HG03439 (cell line): ENCODE measurements around the gene DMRT3.
A peak's percentile ranks its signal among the peaks of the same experiment; 100 is the strongest.
"Not testable (repeated sequence)": the region's sequence is repeated elsewhere in the genome, so short reads cannot be mapped to it uniquely, and the experiment has no call there.

Experiments used
- ATAC-seq: cut with Tn5 transposase; IDR thresholded peaks from one replicate; pipeline ENCODE4 v1.9.1; 2021; ENCODE audit warnings: mild to moderate bottlenecking, moderate library complexity; ENCODE audit not compliant: unreplicated experiment

Gene DMRT3

DNA sequence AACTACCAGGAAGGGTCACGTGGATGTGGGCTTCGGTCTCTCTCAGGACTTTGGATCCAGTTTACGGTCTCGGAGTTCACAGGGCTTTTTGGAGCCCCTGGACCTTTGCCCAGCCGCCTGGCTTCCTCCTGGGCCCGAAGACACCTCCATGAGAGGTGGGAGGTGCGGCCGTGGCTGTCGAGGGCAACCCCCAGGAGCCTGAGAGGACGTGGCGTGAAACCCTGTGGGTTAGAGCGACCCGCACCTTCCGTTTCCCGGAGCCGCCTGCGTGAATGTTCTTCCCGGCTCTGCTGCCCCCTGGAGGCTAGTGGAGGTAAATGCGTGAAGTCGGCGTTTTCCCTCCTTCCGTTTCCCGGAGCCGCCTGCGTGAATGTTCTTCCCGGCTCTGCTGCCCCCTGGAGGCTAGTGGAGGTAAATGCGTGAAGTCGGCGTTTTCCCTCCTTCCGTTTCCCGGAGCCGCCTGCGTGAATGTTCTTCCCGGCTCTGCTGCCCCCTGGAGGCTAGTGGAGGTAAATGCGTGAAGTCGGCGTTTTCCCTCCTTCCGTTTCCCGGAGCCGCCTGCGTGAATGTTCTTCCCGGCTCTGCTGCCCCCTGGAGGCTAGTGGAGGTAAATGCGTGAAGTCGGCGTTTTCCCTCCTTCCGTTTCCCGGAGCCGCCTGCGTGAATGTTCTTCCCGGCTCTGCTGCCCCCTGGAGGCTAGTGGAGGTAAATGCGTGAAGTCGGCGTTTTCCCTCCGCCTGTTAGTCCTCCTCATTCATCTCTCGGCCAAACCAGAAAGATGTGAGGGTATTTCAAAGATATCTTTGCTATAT lies 22.1 kb downstream of the DMRT3 start:
- ATAC-seq = not testable (repeated sequence)

- no peak for ATAC-seq
Measured at GRCh38 chr9:1001838-1002237, 25.4 kb downstream of the DMRT3 start.

DNA sequence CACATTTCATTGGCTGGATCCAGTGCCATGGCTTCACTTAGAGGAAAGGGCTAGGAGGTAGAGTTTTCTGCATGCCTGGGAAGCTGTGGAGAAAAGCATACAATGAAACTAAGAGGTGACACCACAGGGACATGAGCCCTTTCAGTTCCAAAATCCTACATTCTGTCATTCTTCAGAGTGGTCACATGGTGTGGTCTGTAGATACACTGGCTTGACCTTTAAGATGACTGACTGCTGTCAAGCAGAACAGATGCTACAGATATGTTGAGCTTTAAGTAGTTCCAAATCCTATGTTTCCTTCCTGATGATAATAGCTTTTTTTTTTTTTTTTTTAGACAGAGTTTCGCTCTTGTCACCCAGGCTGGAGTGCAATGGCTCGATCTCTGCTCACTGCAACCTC lies 26.2 kb downstream of the DMRT3 start:
- ATAC-seq = no peak

- ATAC-seq = no peak
Measured at GRCh38 chr9:1005043-1005667, 28.7 kb downstream of the DMRT3 start.

DNA sequence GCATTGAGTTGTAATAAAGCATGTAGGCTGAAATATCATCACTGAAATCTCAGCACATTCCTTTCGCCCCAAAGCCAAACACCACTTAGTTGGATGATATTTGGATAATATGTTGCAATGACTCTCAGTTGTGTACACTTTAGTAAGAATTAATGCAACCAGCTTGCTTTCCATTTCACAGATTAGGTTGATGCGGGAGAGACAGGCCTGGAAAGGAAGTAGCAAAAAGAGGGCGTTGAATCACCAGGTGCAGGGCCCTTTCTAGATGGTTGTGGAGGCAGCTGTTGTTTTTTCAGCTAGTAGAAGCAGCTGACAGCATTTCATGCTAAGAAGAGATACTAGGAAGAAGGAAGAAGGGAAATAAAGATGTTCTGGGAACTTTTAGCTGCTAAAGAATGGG lies 30.9 kb downstream of the DMRT3 start:
- ATAC-seq = no peak

- ATAC-seq = no peak
Measured at GRCh38 chr9:1008216-1008615, 31.8 kb downstream of the DMRT3 start.

GRCh38 chr9:1009101-1009707 lies 32.7 kb downstream of the DMRT3 start:
- ATAC-seq = peak; percentile 94

- ATAC-seq = no peak
Measured at GRCh38 chr9:1013021-1013420, 36.6 kb downstream of the DMRT3 start.

- no peak for ATAC-seq
Measured at GRCh38 chr9:1014225-1014624, 37.8 kb downstream of the DMRT3 start.

GRCh38 chr9:1014640-1015039 lies 38.2 kb downstream of the DMRT3 start:
- ATAC-seq = no peak

- no peak for ATAC-seq
Measured at GRCh38 chr9:1018121-1018520, 41.7 kb downstream of the DMRT3 start.

DNA sequence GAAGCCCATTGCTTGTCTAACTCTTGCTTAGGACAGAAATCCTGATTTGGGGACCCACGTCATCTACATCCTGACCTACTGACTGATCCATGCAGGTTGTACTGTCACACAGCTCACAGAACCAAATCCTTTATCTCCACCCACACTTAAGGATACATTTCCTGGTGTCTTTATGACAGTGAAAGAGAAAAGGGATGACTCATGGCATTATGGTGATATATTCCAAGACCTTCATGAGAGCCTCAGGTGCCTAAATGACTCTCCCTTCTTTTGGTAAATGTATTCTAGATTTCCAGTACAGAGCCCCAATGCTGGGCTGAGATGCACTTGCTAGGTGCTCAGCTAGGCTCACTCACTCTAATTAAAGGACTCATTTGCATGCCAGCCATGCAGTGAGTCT lies 47.7 kb downstream of the DMRT3 start:
- ATAC-seq = no peak

DNA sequence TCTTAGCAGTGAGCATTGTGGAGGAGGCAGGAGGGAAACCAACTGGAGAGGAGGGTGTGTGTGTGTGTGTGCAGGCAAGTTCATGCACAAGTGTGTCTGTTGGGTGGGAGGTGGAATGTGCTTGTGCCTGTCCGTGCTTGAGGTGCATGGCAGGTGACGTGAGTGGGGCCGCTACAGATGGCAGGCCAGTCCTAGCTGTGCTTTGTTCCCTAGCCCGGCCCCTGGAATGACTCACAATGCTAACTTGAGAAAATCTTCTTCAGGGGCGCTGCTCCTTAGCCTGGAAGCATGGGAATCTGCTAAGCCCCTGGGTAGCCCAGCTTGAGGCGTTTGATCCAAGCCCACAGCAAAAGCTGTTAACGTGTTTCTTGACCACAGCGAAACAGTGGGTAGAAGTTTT lies 48.7 kb downstream of the DMRT3 start:
- ATAC-seq = no peak

DNA sequence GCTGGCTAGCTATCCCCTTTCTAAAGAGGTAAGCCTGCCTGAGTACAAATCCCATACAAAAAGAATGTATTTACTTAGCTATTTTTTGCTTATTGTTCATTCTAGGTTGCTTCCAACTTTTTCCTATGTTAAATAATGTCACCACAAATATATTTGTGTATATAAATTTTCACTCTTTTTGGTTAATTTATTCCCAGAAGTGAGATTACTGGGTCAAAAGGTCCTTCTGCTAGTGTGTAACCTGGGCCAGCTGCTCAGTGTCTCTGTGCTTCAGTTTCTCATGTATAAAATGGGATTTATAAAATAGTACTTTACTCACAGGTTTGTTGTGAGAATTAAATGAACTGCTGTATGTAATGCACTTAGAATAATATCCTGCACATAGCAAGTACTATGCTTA lies 49.8 kb downstream of the DMRT3 start:
- ATAC-seq = no peak

DNA sequence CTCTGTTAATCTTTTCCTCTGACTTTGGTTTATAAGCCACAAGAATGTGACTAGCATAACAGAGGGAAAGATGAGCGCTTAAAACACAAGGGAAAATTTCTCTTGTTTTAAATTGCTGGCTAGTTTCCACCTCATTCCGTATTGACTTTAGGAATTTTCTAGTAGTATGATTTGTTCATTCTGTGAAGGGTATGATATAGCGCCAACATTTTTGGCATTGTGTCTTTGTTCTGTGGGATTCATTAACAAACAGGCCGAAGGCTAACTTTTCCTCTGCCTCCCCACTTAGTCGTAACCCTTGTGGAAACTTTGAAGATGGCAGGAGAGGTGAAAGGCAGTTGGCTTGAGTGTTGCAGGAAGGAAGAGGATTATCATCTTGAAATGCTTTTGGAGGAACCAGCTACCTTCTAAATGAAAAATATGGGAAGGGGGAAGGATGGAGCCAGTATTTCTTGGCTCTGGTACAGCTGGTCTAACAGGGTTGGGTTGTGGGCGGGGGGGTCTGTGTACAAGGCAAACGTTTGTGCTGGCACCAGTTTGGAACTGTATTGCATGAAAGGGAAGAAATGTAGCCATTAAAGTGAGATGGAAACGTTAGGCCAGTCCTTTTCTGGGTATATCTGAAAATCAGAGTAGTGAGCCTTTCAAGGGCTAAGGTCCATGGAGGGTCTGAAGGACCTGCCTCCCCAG lies 52.2 kb downstream of the DMRT3 start:
- ATAC-seq = no peak

- ATAC-seq = no peak
Measured at GRCh38 chr9:1031951-1032601, 55.6 kb downstream of the DMRT3 start.

DNA sequence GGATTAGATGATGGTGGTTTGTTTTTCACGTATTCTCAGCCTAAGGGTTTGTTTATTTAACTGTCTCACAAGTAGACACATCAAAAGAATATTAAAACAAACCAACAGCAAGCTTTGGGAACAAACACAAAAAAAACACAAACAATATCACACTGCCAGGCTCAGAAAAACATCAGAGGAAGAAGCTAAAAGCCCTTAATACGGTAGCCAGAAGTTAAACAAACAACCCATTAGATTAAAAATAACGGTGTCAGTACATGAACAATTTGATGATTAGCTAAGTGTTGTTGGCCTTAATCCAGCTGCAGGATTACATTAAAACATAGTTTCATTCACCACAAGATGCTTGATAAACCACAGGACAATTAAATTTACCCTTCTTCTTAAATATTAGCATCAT lies 57.8 kb downstream of the DMRT3 start:
- no peak for ATAC-seq

GRCh38 chr9:1039589-1039988 lies 63.1 kb downstream of the DMRT3 start:
- no peak for ATAC-seq
